Measurements from ENCODE around the gene MAPK1. TPM values are rescaled to one million over a fixed set of nuclear protein-coding genes. Genes with fewer than 3 reads are reported as not detected.
"Not testable (repeated sequence)": the region's sequence is repeated elsewhere in the genome, so short reads cannot be mapped to it uniquely, and the experiment has no call there.

MAPK1 gene
- 38.6 TPM for total RNA-seq

DNA sequence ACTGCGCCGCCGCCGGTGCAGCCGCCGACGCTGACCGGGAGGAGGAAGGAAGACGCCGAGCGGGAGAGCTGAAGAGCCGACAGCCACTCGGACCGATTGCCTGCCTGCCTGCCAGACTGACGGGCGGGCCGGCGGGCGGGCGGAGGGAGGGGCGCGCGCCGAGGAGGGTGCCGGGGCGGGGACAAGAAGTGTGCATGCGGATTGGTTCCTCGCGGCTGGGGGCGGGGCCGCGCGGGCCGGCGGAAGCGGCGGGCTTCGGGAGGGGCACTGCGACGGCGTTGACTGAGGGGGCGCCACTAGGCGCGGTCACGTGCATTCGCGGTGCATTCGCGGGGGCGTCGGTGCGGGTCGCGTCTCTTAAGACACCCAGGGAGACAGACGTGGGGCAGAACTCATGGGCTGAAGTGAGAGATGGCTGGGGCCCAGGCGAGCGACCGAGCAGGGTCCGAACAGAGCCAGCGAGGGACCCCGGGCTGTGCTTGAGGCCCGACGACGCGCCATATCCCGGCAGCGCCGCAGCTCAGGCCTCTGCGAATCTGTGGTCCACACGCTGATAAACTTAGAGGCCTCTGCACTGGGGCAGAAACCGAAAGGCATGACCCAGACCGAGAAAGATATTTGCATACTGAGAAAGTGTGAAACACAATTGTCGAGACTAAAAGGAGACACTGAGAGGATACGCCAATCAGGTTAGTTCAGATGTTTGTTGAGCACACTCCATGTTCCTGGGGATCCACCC, at the start of gene MAPK1:
MAPK1 (minus strand) TSS at position 118 of the 739 bp plus-strand sequence. CDS start 205 bp downstream, outside the sequence.
- Histone ChIP-seq H3K4me3 (ENCODE audit: low read length in 3 of 3) (peak within 1 kb of the TSS; percentile 89 to 95 (median 90)), H3K27me3 (ENCODE audit: control insufficient read depth in 3 of 3, insufficient read depth in 3 of 3, low read length in 3 of 3) (no peaks in the 10 kb centered on the region), H3K9ac (ENCODE audit: low read depth in 1 of 3, low read length in 3 of 3) (peak within 1 kb of the TSS; percentile 89 to 94 (median 93)), H3K27ac (ENCODE audit: low read depth, low read length) (peak within 1 kb of the TSS; percentile 88), H3K9me3 (ENCODE audit: control insufficient read depth in 3 of 3, low read length in 3 of 3) (no peaks in the 10 kb centered on the region), H3K36me3 (ENCODE audit: control insufficient read depth in 3 of 3, insufficient read depth in 3 of 3, low read length in 3 of 3) (no peaks in the 10 kb centered on the region), H3K4me1 (ENCODE audit: control insufficient read depth in 3 of 3, insufficient read depth in 3 of 3, low read length in 3 of 3) (peaks cover 20 to 29% (median 25%) of the 10 kb centered on the region in 3 donors)

DNA sequence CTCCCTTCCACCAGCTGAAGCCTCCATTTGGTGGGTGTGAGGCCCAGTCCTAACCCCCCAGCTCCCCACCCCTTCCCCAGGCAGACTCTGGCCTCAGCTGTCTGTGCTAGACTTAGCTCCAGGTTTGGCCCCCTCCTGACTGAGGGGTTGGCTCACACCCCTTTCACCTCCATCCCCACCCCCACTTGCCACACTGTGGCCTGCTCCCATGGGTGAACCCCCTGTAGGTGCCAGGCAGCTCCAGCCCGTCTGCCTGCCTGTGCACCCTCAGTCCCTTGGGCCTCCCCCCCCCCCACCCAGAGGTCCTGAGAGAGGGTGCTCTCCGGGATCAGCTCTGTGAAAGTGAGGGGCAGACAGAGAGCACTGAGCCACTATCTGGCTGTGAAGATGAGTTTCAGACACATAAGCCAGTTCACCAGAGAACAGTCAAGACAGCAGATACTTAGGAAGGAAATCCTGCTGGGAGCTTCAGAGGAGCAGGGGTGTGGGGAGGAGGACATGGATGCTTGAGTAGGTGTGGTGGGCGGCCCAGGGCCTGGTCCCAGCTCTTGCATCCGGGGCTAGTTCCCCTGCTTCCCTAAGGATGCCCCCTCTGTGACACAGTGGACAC, 49.0 kb upstream of the MAPK1 start:
- H3K27ac ChIP-seq (ENCODE audit: low read depth, low read length) = no peak overlapping the region
- no peaks in the 10 kb centered on the region for H3K27me3 ChIP-seq (ENCODE audit: control insufficient read depth in 3 of 3, insufficient read depth in 3 of 3, low read length in 3 of 3)
- peaks cover 0 to 9% (median 7%) of the 10 kb centered on the region in 3 donors for H3K36me3 ChIP-seq (ENCODE audit: control insufficient read depth in 3 of 3, insufficient read depth in 3 of 3, low read length in 3 of 3)
- peaks cover 0 to 7% (median 4%) of the 10 kb centered on the region in 3 donors for H3K4me1 ChIP-seq (ENCODE audit: control insufficient read depth in 3 of 3, insufficient read depth in 3 of 3, low read length in 3 of 3)
- H3K4me3 ChIP-seq (ENCODE audit: low read length in 3 of 3) = no peak overlapping the region
- H3K9me3 ChIP-seq (ENCODE audit: control insufficient read depth in 3 of 3, low read length in 3 of 3) = no peaks in the 10 kb centered on the region
- no peak overlapping the region for H3K9ac ChIP-seq (ENCODE audit: low read depth in 1 of 3, low read length in 3 of 3)

DNA sequence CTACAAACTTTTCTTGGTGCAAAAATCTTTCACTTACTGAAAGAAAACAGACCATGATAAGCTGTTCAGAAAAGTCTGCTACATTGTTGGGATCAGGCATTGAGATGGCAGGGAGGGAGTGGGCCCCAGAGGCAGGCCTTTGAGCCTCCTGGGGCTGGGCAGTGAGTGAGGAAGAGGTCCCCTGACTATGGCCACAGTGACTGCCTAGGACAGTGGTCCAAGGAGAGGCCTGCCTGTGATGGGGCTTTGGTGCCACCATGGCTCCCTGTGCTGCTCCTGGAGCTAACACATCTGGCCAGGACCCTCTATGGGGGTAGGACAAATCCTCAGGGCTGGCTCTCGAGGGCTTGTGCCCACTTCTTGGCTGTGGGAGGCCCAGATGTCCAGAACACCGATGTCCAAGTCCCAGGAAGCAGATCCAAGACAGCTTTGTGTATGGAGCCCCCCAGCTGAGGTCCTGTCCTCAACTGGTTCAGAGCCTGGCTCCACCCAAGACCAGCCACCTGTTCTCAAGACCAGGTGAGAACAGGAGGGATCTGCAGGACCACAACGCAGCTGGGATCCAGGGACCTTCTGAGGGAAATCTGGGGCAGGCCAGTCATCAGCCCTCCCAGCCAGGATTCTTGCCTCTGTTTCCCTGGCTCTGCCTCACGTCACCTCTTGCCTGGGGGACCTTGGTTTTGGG, 48.3 kb upstream of the MAPK1 start:
- peaks cover 0 to 7% (median 4%) of the 10 kb centered on the region in 3 donors for H3K4me1 ChIP-seq (ENCODE audit: control insufficient read depth in 3 of 3, insufficient read depth in 3 of 3, low read length in 3 of 3)
- no peak overlapping the region for H3K27ac ChIP-seq (ENCODE audit: low read depth, low read length)
- H3K4me3 ChIP-seq (ENCODE audit: low read length in 3 of 3) = no peak overlapping the region
- H3K9me3 ChIP-seq (ENCODE audit: control insufficient read depth in 3 of 3, low read length in 3 of 3) = no peaks in the 10 kb centered on the region
- H3K27me3 ChIP-seq (ENCODE audit: control insufficient read depth in 3 of 3, insufficient read depth in 3 of 3, low read length in 3 of 3) = no peaks in the 10 kb centered on the region
- peaks cover 0 to 9% (median 5%) of the 10 kb centered on the region in 3 donors for H3K36me3 ChIP-seq (ENCODE audit: control insufficient read depth in 3 of 3, insufficient read depth in 3 of 3, low read length in 3 of 3)
- H3K9ac ChIP-seq (ENCODE audit: low read depth in 1 of 3, low read length in 3 of 3) = no peak overlapping the region

DNA sequence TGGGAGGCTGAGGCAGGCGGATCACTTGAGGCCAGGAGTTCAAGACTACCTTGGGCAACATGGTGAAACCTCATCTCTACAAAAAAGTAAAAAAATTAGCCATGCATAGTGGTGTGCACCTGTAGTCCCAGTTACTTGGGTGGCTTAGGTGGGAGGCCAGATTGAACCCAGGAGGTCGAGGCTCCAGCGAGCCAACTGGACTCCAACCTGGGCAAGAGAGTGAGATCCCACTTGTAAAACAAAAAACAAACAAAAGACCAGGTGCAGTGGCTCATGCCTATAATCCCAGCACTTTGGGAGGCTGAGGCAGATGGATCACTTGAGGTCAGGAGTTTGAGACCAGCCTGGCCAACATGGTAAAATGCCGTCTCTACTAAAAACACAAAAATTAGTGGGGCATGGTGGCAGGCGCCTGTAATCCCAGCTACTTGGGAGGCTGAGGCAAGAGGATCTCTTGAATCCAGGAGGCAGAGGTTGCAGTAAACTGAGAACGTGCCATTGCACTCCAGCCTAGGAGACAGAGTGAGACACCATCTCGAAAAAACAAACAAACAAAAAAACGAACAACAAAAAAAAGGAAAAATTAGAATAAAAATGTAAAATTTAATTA, 46.7 kb upstream of the MAPK1 start:
- H3K27me3 ChIP-seq (ENCODE audit: control insufficient read depth in 3 of 3, insufficient read depth in 3 of 3, low read length in 3 of 3); H3K27ac ChIP-seq (ENCODE audit: low read depth, low read length); H3K36me3 ChIP-seq (ENCODE audit: control insufficient read depth in 3 of 3, insufficient read depth in 3 of 3, low read length in 3 of 3); H3K4me1 ChIP-seq (ENCODE audit: control insufficient read depth in 3 of 3, insufficient read depth in 3 of 3, low read length in 3 of 3); H3K9me3 ChIP-seq (ENCODE audit: control insufficient read depth in 3 of 3, low read length in 3 of 3); H3K9ac ChIP-seq (ENCODE audit: low read depth in 1 of 3, low read length in 3 of 3); H3K4me3 ChIP-seq (ENCODE audit: low read length in 3 of 3): not testable (repeated sequence)

DNA sequence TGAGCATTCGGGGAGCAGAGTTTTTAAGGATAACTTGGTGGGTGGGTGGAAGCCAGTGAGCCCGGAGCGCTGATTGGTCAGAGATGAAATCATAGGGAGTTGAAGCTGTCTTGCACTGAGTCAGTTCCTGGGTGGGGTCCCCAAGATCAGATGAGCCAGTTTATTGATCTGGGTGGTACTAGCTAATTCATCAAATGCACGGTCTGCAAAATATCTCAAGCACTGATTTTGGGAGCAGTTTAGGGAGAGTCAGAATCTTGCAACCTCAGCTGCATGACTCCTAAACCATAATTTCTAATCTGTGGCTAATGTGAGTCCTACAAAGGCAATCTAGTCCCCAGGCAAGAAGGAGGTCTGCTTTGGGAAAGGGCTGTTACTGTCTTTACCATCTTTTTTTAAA, 42.9 kb upstream of the MAPK1 start:
- H3K9me3 ChIP-seq (ENCODE audit: control insufficient read depth in 3 of 3, low read length in 3 of 3); H3K36me3 ChIP-seq (ENCODE audit: control insufficient read depth in 3 of 3, insufficient read depth in 3 of 3, low read length in 3 of 3); H3K27ac ChIP-seq (ENCODE audit: low read depth, low read length); H3K27me3 ChIP-seq (ENCODE audit: control insufficient read depth in 3 of 3, insufficient read depth in 3 of 3, low read length in 3 of 3); H3K9ac ChIP-seq (ENCODE audit: low read depth in 1 of 3, low read length in 3 of 3); H3K4me1 ChIP-seq (ENCODE audit: control insufficient read depth in 3 of 3, insufficient read depth in 3 of 3, low read length in 3 of 3); H3K4me3 ChIP-seq (ENCODE audit: low read length in 3 of 3): not testable (repeated sequence)

DNA sequence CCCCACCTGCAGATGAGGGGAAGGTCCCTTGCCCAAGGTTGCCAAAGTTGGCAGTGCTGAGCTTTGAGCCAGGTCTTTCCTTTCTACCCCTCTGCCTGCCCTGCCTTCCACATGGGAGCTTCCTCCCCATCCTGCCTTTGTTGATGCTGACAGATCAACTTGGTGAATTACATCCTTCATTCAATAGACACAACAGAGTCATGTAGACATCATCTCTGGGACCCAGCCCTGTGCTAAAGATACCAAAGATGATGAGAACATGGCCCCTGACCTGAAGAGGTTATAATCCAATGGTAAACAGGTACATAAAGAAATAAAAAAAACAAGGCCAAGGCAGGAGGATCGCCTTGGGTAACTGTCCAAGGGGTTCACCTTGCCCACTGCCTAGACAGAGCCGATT, 42.4 kb upstream of the MAPK1 start:
- Histone ChIP-seq H3K36me3 (ENCODE audit: control insufficient read depth in 3 of 3, insufficient read depth in 3 of 3, low read length in 3 of 3) (no peaks in the 10 kb centered on the region), H3K27ac (ENCODE audit: low read depth, low read length) (no peak overlapping the region), H3K9ac (ENCODE audit: low read depth in 1 of 3, low read length in 3 of 3) (no peak overlapping the region), H3K27me3 (ENCODE audit: control insufficient read depth in 3 of 3, insufficient read depth in 3 of 3, low read length in 3 of 3) (no peaks in the 10 kb centered on the region), H3K4me3 (ENCODE audit: low read length in 3 of 3) (no peak overlapping the region), H3K4me1 (ENCODE audit: control insufficient read depth in 3 of 3, insufficient read depth in 3 of 3, low read length in 3 of 3) (no peaks in the 10 kb centered on the region), H3K9me3 (ENCODE audit: control insufficient read depth in 3 of 3, low read length in 3 of 3) (no peaks in the 10 kb centered on the region)

DNA sequence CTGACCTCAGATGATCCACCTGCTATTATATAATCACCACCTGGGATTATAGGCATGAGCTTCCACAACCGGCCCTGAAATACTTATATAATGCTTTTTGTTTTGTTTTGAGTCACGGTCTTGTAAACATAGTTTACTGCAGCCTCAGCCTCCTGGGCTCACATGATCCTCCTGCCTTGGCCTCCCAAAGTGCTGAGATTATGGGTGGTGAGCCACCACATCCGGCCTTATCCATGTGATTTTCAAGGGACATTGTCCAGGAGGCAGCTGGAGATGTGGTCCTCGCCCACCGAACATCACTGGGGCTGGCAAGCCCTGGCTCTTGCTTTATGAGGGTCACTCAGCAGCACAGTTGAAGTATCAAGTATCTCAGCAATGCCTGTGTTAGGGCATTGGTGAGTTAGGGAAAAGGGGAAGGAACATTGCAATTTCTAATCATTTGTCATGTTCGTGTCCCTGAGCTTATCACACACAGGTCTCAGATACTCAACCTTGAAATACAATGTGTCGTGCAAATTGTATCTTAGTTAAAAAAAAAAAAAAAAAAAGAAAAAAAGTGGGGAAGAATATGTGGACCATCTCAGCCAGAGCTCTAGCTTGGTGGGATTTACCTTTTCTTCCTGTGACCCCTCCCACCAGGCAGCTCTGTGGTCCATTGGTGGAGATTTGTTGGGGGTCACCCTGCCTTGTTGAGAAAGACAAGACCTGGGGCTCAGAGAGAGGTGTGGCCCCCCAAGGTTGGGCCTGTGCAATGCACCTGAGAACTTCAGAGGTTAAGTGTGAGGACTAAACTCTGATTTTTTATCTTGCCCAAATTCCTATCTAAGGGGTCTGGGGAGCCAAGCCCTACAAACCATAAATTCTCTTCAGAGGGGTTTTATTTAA, 40.4 kb upstream of the MAPK1 start:
- no peak overlapping the region for H3K27ac ChIP-seq (ENCODE audit: low read depth, low read length)
- no peaks in the 10 kb centered on the region for H3K27me3 ChIP-seq (ENCODE audit: control insufficient read depth in 3 of 3, insufficient read depth in 3 of 3, low read length in 3 of 3)
- no peak overlapping the region for H3K9ac ChIP-seq (ENCODE audit: low read depth in 1 of 3, low read length in 3 of 3)
- no peak overlapping the region for H3K4me3 ChIP-seq (ENCODE audit: low read length in 3 of 3)
- H3K9me3 ChIP-seq (ENCODE audit: control insufficient read depth in 3 of 3, low read length in 3 of 3) = no peaks in the 10 kb centered on the region
- H3K4me1 ChIP-seq (ENCODE audit: control insufficient read depth in 3 of 3, insufficient read depth in 3 of 3, low read length in 3 of 3) = no peaks in the 10 kb centered on the region
- H3K36me3 ChIP-seq (ENCODE audit: control insufficient read depth in 3 of 3, insufficient read depth in 3 of 3, low read length in 3 of 3) = no peaks in the 10 kb centered on the region

DNA sequence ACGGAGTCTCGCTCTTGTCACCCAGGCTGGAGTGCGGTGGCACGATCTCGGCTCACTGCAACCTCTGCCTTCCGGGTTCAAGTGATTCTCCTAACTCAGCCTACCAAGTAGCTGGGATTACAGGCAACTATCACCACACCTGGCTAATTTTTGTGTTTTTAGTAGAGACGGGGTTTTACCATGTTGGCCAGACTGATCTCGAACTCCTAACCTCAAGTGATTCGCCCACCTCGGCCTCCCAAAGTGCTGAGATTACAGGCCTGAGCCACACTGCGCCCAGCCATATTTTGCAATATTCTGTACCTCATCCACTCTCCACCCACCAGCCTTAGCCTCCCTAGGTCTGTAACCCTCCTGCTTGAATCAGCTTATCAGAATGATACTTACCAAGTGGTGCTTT, 37.8 kb upstream of the MAPK1 start:
- not testable (repeated sequence) for H3K4me1 ChIP-seq (ENCODE audit: control insufficient read depth in 3 of 3, insufficient read depth in 3 of 3, low read length in 3 of 3); H3K9ac ChIP-seq (ENCODE audit: low read depth in 1 of 3, low read length in 3 of 3); H3K36me3 ChIP-seq (ENCODE audit: control insufficient read depth in 3 of 3, insufficient read depth in 3 of 3, low read length in 3 of 3); H3K27ac ChIP-seq (ENCODE audit: low read depth, low read length); H3K9me3 ChIP-seq (ENCODE audit: control insufficient read depth in 3 of 3, low read length in 3 of 3); H3K27me3 ChIP-seq (ENCODE audit: control insufficient read depth in 3 of 3, insufficient read depth in 3 of 3, low read length in 3 of 3); H3K4me3 ChIP-seq (ENCODE audit: low read length in 3 of 3)

DNA sequence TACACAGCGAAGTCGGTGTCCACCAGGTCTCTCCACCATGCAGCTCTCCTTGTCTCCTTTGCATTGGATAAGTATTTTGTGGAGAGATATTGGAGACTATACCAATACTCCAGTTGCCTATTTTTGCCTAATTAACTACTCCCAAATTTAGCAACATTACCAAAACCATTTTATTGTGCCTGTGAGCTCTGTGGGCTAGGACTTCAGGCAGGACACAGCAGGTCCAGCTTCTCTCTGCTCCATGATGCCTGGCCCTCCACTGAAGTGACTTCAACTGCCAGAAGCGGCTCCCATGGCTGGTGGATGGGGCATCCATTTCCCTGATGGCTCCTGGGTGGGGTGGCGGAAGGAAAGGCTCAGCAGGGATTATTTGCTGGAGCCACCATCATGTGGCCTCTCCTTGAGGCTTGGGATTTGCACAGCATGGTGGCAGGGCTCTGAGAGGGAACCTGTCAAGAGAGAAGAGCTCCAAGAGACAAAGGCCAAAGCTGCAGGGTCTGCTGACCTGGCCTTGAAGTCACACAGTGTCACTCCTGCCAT, 36.9 kb upstream of the MAPK1 start:
- Histone ChIP-seq H3K27me3 (ENCODE audit: control insufficient read depth in 3 of 3, insufficient read depth in 3 of 3, low read length in 3 of 3) (no peaks in the 10 kb centered on the region), H3K36me3 (ENCODE audit: control insufficient read depth in 3 of 3, insufficient read depth in 3 of 3, low read length in 3 of 3) (no peaks in the 10 kb centered on the region), H3K27ac (ENCODE audit: low read depth, low read length) (no peak overlapping the region), H3K4me3 (ENCODE audit: low read length in 3 of 3) (no peak overlapping the region), H3K4me1 (ENCODE audit: control insufficient read depth in 3 of 3, insufficient read depth in 3 of 3, low read length in 3 of 3) (no peaks in the 10 kb centered on the region), H3K9me3 (ENCODE audit: control insufficient read depth in 3 of 3, low read length in 3 of 3) (no peaks in the 10 kb centered on the region), H3K9ac (ENCODE audit: low read depth in 1 of 3, low read length in 3 of 3) (no peak overlapping the region)
